HepG2 (cell line): ENCODE results near the gene TRIP4. TPM values are rescaled to one million over a fixed set of nuclear protein-coding genes. Genes with fewer than 3 reads are reported as not detected.

Source experiments
- DR1 ChIP-seq: sonication (generic); formaldehyde crosslinking; IDR thresholded peaks from 2 replicates; pipeline ENCODE4 v1.8.0; 2021; ENCODE audit warnings: mild to moderate bottlenecking, missing genetic modification reagents, inconsistent platforms
- KIAA2018 ChIP-seq: sonication (generic); formaldehyde crosslinking; IDR thresholded peaks from 2 replicates; pipeline ENCODE4 v1.5.0; 2020; ENCODE audit warnings: mild to moderate bottlenecking, missing genetic modification reagents, borderline replicate concordance
- MED8 ChIP-seq: sonication (generic); formaldehyde crosslinking; IDR thresholded peaks from 2 replicates; pipeline ENCODE4 v1.8.1; 2023; ENCODE audit warnings: mild to moderate bottlenecking, missing genetic modification reagents; ENCODE audit not compliant: insufficient replicate concordance
- MIXL1 ChIP-seq: IDR thresholded peaks from 2 replicates; pipeline ENCODE4 v1.6.1; 2016
- PAXIP1 ChIP-seq: sonication (generic); formaldehyde crosslinking; conservative IDR thresholded peaks from 2 replicates; pipeline ENCODE4 v1.4.0; 2020; ENCODE audit warnings: mild to moderate bottlenecking, missing genetic modification reagents, moderate library complexity
- SNAI1 ChIP-seq: sonication (generic); formaldehyde crosslinking; IDR thresholded peaks from 2 replicates; pipeline ENCODE4 v1.5.0; 2020; ENCODE audit warnings: mild to moderate bottlenecking, missing genetic modification reagents, borderline replicate concordance
- TCF12 ChIP-seq, 2 experiments: fragments of 450-650 bp in 1 of 2; sonication (generic) in 1 of 2; formaldehyde crosslinking in 1 of 2; IDR thresholded peaks; 2 replicates each; pipeline versions ENCODE4 v1.6.1 to v1.8.0; 2017 to 2022; ENCODE audit warnings: antibody characterized with exemption in 1 of 2, mild to moderate bottlenecking in 1 of 2, missing genetic modification reagents in 1 of 2, moderate library complexity in 1 of 2
- ZFP41 ChIP-seq: sonication (generic); formaldehyde crosslinking; IDR thresholded peaks from 2 replicates; pipeline ENCODE4 v1.4.0; 2020; ENCODE audit warnings: mild to moderate bottlenecking, missing genetic modification reagents, borderline replicate concordance
- ZNF280B ChIP-seq: sonication (generic); formaldehyde crosslinking; IDR thresholded peaks from 2 replicates; pipeline ENCODE4 v1.5.0; 2020; ENCODE audit warnings: missing genetic modification reagents, mild to moderate bottlenecking, borderline replicate concordance
- ZNF282 ChIP-seq: fragments of 450-650 bp; IDR thresholded peaks from 2 replicates; pipeline ENCODE4 v1.6.1; 2018; ENCODE audit not compliant: partially characterized antibody
- ZNF333 ChIP-seq: sonication (generic); formaldehyde crosslinking; IDR thresholded peaks from 2 replicates; pipeline ENCODE4 v1.4.0; 2020; ENCODE audit warnings: mild to moderate bottlenecking, missing genetic modification reagents, borderline replicate concordance
- ZNF460 ChIP-seq: sonication (generic); formaldehyde crosslinking; IDR thresholded peaks from 2 replicates; pipeline ENCODE4 v1.5.1; 2020; ENCODE audit warnings: missing genetic modification reagents, mild to moderate bottlenecking, borderline replicate concordance
- ZNF619 ChIP-seq: sonication (generic); formaldehyde crosslinking; IDR thresholded peaks from 2 replicates; pipeline ENCODE4 v1.4.0; 2020; ENCODE audit warnings: mild to moderate bottlenecking, missing genetic modification reagents
- polyA plus RNA-seq, 8 experiments: library from polyadenylated mRNA; depleted of rRNA in 3 of 8; stranded (reverse) in 7 of 8; unstranded in 1 of 8; fragments of >200 nt; fragmentation: Illumina TruSeq in 4 of 8; extraction: Trizol in 4 of 8; gene quantifications; 2 replicates each; pipeline versions ENCODE4 v1.2.1 to v1.2.3, GENCODE V29; 2011 to 2016; ENCODE audit warnings: low read depth in 4 of 8, missing spikeins in 1 of 8, mixed read lengths in 1 of 8; ENCODE audit not compliant: insufficient read depth in 1 of 8
- total RNA-seq, 5 experiments: library from RNA; depleted of rRNA; stranded (reverse); fragments of >200 nt; fragmentation: Illumina TruSeq; extraction: Trizol; gene quantifications; 2 replicates each; pipeline ENCODE4 v1.2.3, GENCODE V29; 2016; ENCODE audit warnings: low read depth in 1 of 5
- TF ChIP-seq, protein P1 (sequence below): sonication (generic); formaldehyde crosslinking; IDR thresholded peaks from 2 replicates; pipeline ENCODE4 v1.5.1; 2020; ENCODE audit warnings: missing genetic modification reagents, mild to moderate bottlenecking, borderline replicate concordance

TRIP4 gene
- total and polyA plus RNA-seq, 2 of the 13 experiments (the other 11 are each of a cell fraction or from before 2014, with no cell fraction given), result 7.1 to 11.8 TPM

- peak; percentile 74 for TF ChIP-seq PAXIP1 (CRISPR knock-in tag)
- peak; percentile 93 for TF ChIP-seq DR1
- peak; percentile 86; the same call in 1 of the 2 replicates for TF ChIP-seq ZNF333 (CRISPR knock-in tag)
- no peak for TF ChIP-seq TCF12 (IDR thresholded peaks at IDR 0.05)
- TF ChIP-seq TCF12 (CRISPR knock-in tag; IDR thresholded peaks at IDR 0.05), result no peak; the same call in 1 of the 2 replicates
- TF ChIP-seq ZNF280B, result peak; percentile 95
- TF ChIP-seq ZFP41 (CRISPR knock-in tag), result peak; percentile 88; the same call in 1 of the 2 replicates
- peak; percentile 99 for TF ChIP-seq ZNF619 (CRISPR knock-in tag)
- peak; percentile 91 for TF ChIP-seq MIXL1 (CRISPR knock-in tag)
- TF ChIP-seq MED8 (CRISPR knock-in tag), result peak; percentile 95
- no peak for TF ChIP-seq ZNF282
- 0 out of 2 replicates have a peak, but pooled peaks have one; percentile 83 for TF ChIP-seq SNAI1 (CRISPR knock-in tag)
- TF ChIP-seq, protein P1, sequence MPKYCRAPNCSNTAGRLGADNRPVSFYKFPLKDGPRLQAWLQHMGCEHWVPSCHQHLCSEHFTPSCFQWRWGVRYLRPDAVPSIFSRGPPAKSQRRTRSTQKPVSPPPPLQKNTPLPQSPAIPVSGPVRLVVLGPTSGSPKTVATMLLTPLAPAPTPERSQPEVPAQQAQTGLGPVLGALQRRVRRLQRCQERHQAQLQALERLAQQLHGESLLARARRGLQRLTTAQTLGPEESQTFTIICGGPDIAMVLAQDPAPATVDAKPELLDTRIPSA (CRISPR knock-in tag), result no peak; the same call in 1 of the 2 replicates
- TF ChIP-seq KIAA2018 (CRISPR knock-in tag), result no peak
- no peak; the same call in 1 of the 2 replicates for TF ChIP-seq ZNF460 (CRISPR knock-in tag)
Observed at GRCh38 chr15:64387562-64388168, at the start of gene TRIP4 (continued).
